Astrocyte of the cerebellum (primary cell): Measurements from ENCODE around the gene SLC6A8.

ENCODE experiments used
- DNase-seq: peaks from one replicate; pipeline ENCODE4 v3.0.0-alpha.2; 2011; ENCODE audit warnings: low read depth
- H3K4me3 ChIP-seq: 2 replicates; pipeline ENCODE4 v1.5.1; 2011; ENCODE audit warnings: mild to moderate bottlenecking, low read depth, low read length, moderate library complexity
- CTCF ChIP-seq: IDR thresholded peaks from 2 replicates; pipeline ENCODE4 v1.5.1; 2012; ENCODE audit warnings: low read length, low read depth, moderate library complexity, mild to moderate bottlenecking; ENCODE audit errors: missing control alignments
- in situ Hi-C: cut with HindIII; loops from 2 replicates; pipeline ENCODE4 v1.10.0; 2017; ENCODE audit warnings: low sequenced_read_pairs

SLC6A8 gene

GRCh38 chrX:153640736-153641575, 46.8 kb upstream of the SLC6A8 start:
- no peak for DNase-seq
- in situ Hi-C loops: no loop called here
- TF ChIP-seq CTCF: no peak
- H3K4me3 ChIP-seq: no peak overlapping the region

- no peak for DNase-seq
- in situ Hi-C loops: no loop called here
- H3K4me3 ChIP-seq: no peak overlapping the region
- TF ChIP-seq CTCF: no peak
These were observed 46.1 kb upstream of the SLC6A8 start for GRCh38 chrX:153641627-153642026.

- TF ChIP-seq CTCF: no peak
- H3K4me3 ChIP-seq: no peak overlapping the region
- no peak for DNase-seq
- in situ Hi-C loops: no loop called here
These were observed 45.6 kb upstream of the SLC6A8 start for GRCh38 chrX:153642051-153642654.

GRCh38 chrX:153642655-153643430, 44.9 kb upstream of the SLC6A8 start:
- TF ChIP-seq CTCF: no peak
- DNase-seq: no peak
- in situ Hi-C loops: no loop called here
- H3K4me3 ChIP-seq: no peak overlapping the region

GRCh38 chrX:153643431-153644351, 44.0 kb upstream of the SLC6A8 start:
- DNase-seq: no peak
- in situ Hi-C loops: no loop called here
- TF ChIP-seq CTCF: no peak
- no peak overlapping the region for H3K4me3 ChIP-seq
